ENCODE data around the gene OTOG.

DNA sequence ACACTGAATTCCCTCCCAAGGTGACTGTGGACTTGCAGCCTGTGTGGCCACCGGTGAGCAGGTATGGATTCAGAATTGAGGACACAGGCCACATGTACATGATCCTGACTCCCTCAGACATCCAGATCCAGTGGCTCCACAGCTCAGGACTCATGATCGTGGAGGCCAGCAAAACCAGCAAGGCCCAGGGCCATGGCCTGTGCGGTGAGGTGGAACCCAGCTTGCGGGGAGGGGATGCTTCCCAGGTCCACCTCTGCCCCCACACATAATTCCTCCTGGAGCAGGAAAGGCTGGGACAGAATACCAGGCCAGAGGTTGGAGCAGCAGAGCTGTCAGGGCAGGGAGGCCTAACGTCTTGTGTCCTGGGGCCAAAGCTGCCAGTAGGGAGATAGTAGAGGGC lies 82.1 kb downstream of the OTOG start:
- no peak for TF ChIP-seq CTCF (IDR thresholded peaks at IDR 0.05; ENCODE audit: borderline replicate concordance, extremely low read depth, low read length, poor library complexity, severe bottlenecking)
- no peak for TF ChIP-seq EZH2 (IDR thresholded peaks at IDR 0.05; ENCODE audit: borderline replicate concordance, low read depth, low read length, severe bottlenecking)
